ENCODE measurements around the gene ZHX3.

Gene ZHX3

GRCh38 chr20:41350408-41350962, 33.0 kb upstream of the ZHX3 start:
- no peak overlapping the region for H3K27ac ChIP-seq
- TF ChIP-seq CTCF (conservative IDR thresholded peaks at IDR 0.05; ENCODE audit: low read depth, low read length) = no peak
- H3K4me1 ChIP-seq (ENCODE audit: low read depth, poor library complexity, severe bottlenecking) = no peaks in the 10 kb centered on the region
- no peaks in the 10 kb centered on the region for H3K79me2 ChIP-seq (ENCODE audit: insufficient read depth, low read depth)
- no peaks in the 10 kb centered on the region for H3K27me3 ChIP-seq (ENCODE audit: insufficient read depth, low read depth)
- H2AFZ ChIP-seq (ENCODE audit: low read depth) = no peak overlapping the region
- no peak overlapping the region for H3K4me3 ChIP-seq (IDR thresholded peaks at IDR 0.05; ENCODE audit: insufficient read depth, low read depth, low read length)
- no peaks in the 10 kb centered on the region for H4K20me1 ChIP-seq (ENCODE audit: insufficient read depth)
- no peak overlapping the region for H3K4me2 ChIP-seq
- H3K36me3 ChIP-seq (ENCODE audit: insufficient read depth) = no peaks in the 10 kb centered on the region
- H3K9ac ChIP-seq = no peak overlapping the region

GRCh38 chr20:41349943-41350342, 32.4 kb upstream of the ZHX3 start:
- H3K36me3 ChIP-seq (ENCODE audit: insufficient read depth) = no peaks in the 10 kb centered on the region
- no peak overlapping the region for H3K27ac ChIP-seq
- no peaks in the 10 kb centered on the region for H3K27me3 ChIP-seq (ENCODE audit: insufficient read depth, low read depth)
- H3K4me3 ChIP-seq (IDR thresholded peaks at IDR 0.05; ENCODE audit: insufficient read depth, low read depth, low read length) = no peak overlapping the region
- TF ChIP-seq CTCF (conservative IDR thresholded peaks at IDR 0.05; ENCODE audit: low read depth, low read length) = no peak
- H3K9ac ChIP-seq = no peak overlapping the region
- H3K4me1 ChIP-seq (ENCODE audit: low read depth, poor library complexity, severe bottlenecking) = no peaks in the 10 kb centered on the region
- no peak overlapping the region for H3K4me2 ChIP-seq
- H3K79me2 ChIP-seq (ENCODE audit: insufficient read depth, low read depth) = no peaks in the 10 kb centered on the region
- H4K20me1 ChIP-seq (ENCODE audit: insufficient read depth) = no peaks in the 10 kb centered on the region
- H2AFZ ChIP-seq (ENCODE audit: low read depth) = no peak overlapping the region

DNA sequence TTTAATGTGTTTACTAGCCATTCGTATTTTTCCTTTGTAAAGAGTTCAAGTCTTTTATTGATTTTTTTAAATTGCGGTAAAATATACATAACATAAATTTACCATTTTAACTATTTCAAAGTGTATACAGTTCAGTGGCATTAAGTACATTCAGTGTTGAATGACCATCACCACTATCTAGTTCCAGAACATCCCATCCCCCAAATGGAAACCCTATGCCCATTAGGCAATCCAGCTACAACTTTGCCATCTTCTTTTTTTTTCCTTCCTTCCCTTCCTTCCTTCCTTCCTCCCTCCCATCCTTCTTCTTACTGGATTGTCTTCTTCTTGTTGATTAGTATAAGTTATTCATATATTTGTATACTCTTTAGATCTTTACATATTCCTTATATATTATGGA, 31.7 kb upstream of the ZHX3 start:
- no peak overlapping the region for H3K4me2 ChIP-seq
- H3K4me1 ChIP-seq (ENCODE audit: low read depth, poor library complexity, severe bottlenecking) = peaks cover under 1% of the 10 kb centered on the region
- no peak for TF ChIP-seq CTCF (conservative IDR thresholded peaks at IDR 0.05; ENCODE audit: low read depth, low read length)
- H3K27me3 ChIP-seq (ENCODE audit: insufficient read depth, low read depth) = no peaks in the 10 kb centered on the region
- H4K20me1 ChIP-seq (ENCODE audit: insufficient read depth) = no peaks in the 10 kb centered on the region
- H3K79me2 ChIP-seq (ENCODE audit: insufficient read depth, low read depth) = no peaks in the 10 kb centered on the region
- no peak overlapping the region for H2AFZ ChIP-seq (ENCODE audit: low read depth)
- H3K4me3 ChIP-seq (IDR thresholded peaks at IDR 0.05; ENCODE audit: insufficient read depth, low read depth, low read length) = no peak overlapping the region
- no peak overlapping the region for H3K27ac ChIP-seq
- no peak overlapping the region for H3K9ac ChIP-seq
- no peaks in the 10 kb centered on the region for H3K36me3 ChIP-seq (ENCODE audit: insufficient read depth)

GRCh38 chr20:41348430-41349172, 31.1 kb upstream of the ZHX3 start:
- no peak overlapping the region for H3K27ac ChIP-seq
- no peaks in the 10 kb centered on the region for H4K20me1 ChIP-seq (ENCODE audit: insufficient read depth)
- no peaks in the 10 kb centered on the region for H3K79me2 ChIP-seq (ENCODE audit: insufficient read depth, low read depth)
- H2AFZ ChIP-seq (ENCODE audit: low read depth) = no peak overlapping the region
- H3K27me3 ChIP-seq (ENCODE audit: insufficient read depth, low read depth) = no peaks in the 10 kb centered on the region
- peaks cover 3% of the 10 kb centered on the region for H3K4me1 ChIP-seq (ENCODE audit: low read depth, poor library complexity, severe bottlenecking)
- H3K4me3 ChIP-seq (IDR thresholded peaks at IDR 0.05; ENCODE audit: insufficient read depth, low read depth, low read length) = no peak overlapping the region
- no peak overlapping the region for H3K9ac ChIP-seq
- H3K4me2 ChIP-seq = no peak overlapping the region
- no peaks in the 10 kb centered on the region for H3K36me3 ChIP-seq (ENCODE audit: insufficient read depth)
- TF ChIP-seq CTCF (conservative IDR thresholded peaks at IDR 0.05; ENCODE audit: low read depth, low read length) = no peak
